GM12874 (cell line): ENCODE data around the gene SLC25A4.

Experiments used
- CTCF ChIP-seq: IDR thresholded peaks from 2 replicates; pipeline ENCODE4 v1.5.1; 2011; ENCODE audit warnings: low read depth, mild to moderate bottlenecking, control low read depth, low read length, moderate library complexity; ENCODE audit not compliant: insufficient read depth

SLC25A4 gene

GRCh38 chr4:185149392-185149791 lies 6.3 kb downstream of the SLC25A4 start:
- no peak for TF ChIP-seq CTCF

GRCh38 chr4:185151296-185151695 lies 8.2 kb downstream of the SLC25A4 start:
- TF ChIP-seq CTCF, result no peak

GRCh38 chr4:185165605-185166063 lies 22.6 kb downstream of the SLC25A4 start:
- no peak for TF ChIP-seq CTCF

- no peak for TF ChIP-seq CTCF
Measured at GRCh38 chr4:185167234-185167633, 24.2 kb downstream of the SLC25A4 start.

GRCh38 chr4:185171373-185172071 lies 28.5 kb downstream of the SLC25A4 start:
- no peak for TF ChIP-seq CTCF

- no peak for TF ChIP-seq CTCF
Measured at GRCh38 chr4:185179488-185179887, 36.4 kb downstream of the SLC25A4 start.

- no peak for TF ChIP-seq CTCF
Measured at GRCh38 chr4:185182239-185182638, 39.2 kb downstream of the SLC25A4 start.
